ENCODE measurements around the gene PLEKHG1.

Gene PLEKHG1

GRCh38 chr6:150634964-150635292, 35.2 kb downstream of the PLEKHG1 start:
- no peak for ATAC-seq
- TF ChIP-seq ZNF565 (CRISPR knock-in tag; conservative IDR thresholded peaks at IDR 0.05; ENCODE audit: low read depth), result no peak

GRCh38 chr6:150635906-150636514, 36.3 kb downstream of the PLEKHG1 start:
- TF ChIP-seq ARNTL (CRISPR knock-in tag; IDR thresholded peaks at IDR 0.05; ENCODE audit: borderline replicate concordance, low read depth) (no peak), GLIS3 (CRISPR knock-in tag; IDR thresholded peaks at IDR 0.05) (no peak), ZNF565 (CRISPR knock-in tag; conservative IDR thresholded peaks at IDR 0.05; ENCODE audit: low read depth) (no peak), TCF4 (CRISPR knock-in tag; IDR thresholded peaks at IDR 0.05; ENCODE audit: borderline replicate concordance) (no peak), OSR1 (CRISPR knock-in tag; IDR thresholded peaks at IDR 0.05) (no peak), CSDC2 (CRISPR knock-in tag; IDR thresholded peaks at IDR 0.05) (no peak)
- no peak for ATAC-seq

DNA sequence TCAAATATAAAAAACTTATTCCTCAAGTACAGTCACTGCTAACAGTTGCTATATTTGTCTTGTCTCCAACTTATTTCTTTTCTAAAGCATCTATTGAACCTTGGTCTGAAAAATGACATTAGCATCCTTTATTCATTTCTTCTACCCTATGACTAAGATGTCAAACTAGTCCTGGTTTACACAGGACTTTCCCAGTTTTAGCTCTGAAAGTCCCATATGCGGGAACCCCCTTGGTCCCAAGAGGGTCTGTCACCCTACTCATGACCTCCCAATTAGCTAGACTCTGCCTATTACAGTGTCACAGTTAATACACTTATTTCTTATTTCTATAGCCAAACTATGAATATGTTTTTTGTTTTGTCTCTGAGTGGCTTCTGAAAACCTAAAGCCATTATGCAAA, 37.1 kb downstream of the PLEKHG1 start:
- TF ChIP-seq ZNF565 (CRISPR knock-in tag; conservative IDR thresholded peaks at IDR 0.05; ENCODE audit: low read depth) (no peak), OSR1 (CRISPR knock-in tag; IDR thresholded peaks at IDR 0.05) (no peak), ARNTL (CRISPR knock-in tag; IDR thresholded peaks at IDR 0.05; ENCODE audit: borderline replicate concordance, low read depth) (no peak), PPARA (CRISPR knock-in tag; IDR thresholded peaks at IDR 0.05; ENCODE audit: borderline replicate concordance) (no peak), TOX (CRISPR knock-in tag; IDR thresholded peaks at IDR 0.05; ENCODE audit: borderline replicate concordance) (no peak), BACH2 (CRISPR knock-in tag; IDR thresholded peaks at IDR 0.05; ENCODE audit: borderline replicate concordance) (no peak), ZC3H10 (CRISPR knock-in tag; IDR thresholded peaks at IDR 0.05) (no peak), SNAI2 (CRISPR knock-in tag; IDR thresholded peaks at IDR 0.05) (no peak), ESRRG (CRISPR knock-in tag; IDR thresholded peaks at IDR 0.05) (no peak), GLIS3 (CRISPR knock-in tag; IDR thresholded peaks at IDR 0.05) (no peak), RARB (CRISPR knock-in tag; IDR thresholded peaks at IDR 0.05) (no peak), CREB5 (CRISPR knock-in tag; IDR thresholded peaks at IDR 0.05; ENCODE audit: low read depth) (no peak), TSHZ2 (CRISPR knock-in tag; IDR thresholded peaks at IDR 0.05) (no peak), ZNF70 (CRISPR knock-in tag; IDR thresholded peaks at IDR 0.05) (no peak), TCF4 (CRISPR knock-in tag; IDR thresholded peaks at IDR 0.05; ENCODE audit: borderline replicate concordance) (no peak), ZFP30 (CRISPR knock-in tag; IDR thresholded peaks at IDR 0.05) (no peak), ZNF8 (CRISPR knock-in tag; IDR thresholded peaks at IDR 0.05) (no peak)
- TF ChIP-seq, protein P1, sequence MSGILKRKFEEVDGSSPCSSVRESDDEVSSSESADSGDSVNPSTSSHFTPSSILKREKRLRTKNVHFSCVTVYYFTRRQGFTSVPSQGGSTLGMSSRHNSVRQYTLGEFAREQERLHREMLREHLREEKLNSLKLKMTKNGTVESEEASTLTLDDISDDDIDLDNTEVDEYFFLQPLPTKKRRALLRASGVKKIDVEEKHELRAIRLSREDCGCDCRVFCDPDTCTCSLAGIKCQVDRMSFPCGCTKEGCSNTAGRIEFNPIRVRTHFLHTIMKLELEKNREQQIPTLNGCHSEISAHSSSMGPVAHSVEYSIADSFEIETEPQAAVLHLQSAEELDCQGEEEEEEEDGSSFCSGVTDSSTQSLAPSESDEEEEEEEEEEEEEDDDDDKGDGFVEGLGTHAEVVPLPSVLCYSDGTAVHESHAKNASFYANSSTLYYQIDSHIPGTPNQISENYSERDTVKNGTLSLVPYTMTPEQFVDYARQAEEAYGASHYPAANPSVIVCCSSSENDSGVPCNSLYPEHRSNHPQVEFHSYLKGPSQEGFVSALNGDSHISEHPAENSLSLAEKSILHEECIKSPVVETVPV (CRISPR knock-in tag; IDR thresholded peaks at IDR 0.05), result no peak
- TF ChIP-seq, protein P2, sequence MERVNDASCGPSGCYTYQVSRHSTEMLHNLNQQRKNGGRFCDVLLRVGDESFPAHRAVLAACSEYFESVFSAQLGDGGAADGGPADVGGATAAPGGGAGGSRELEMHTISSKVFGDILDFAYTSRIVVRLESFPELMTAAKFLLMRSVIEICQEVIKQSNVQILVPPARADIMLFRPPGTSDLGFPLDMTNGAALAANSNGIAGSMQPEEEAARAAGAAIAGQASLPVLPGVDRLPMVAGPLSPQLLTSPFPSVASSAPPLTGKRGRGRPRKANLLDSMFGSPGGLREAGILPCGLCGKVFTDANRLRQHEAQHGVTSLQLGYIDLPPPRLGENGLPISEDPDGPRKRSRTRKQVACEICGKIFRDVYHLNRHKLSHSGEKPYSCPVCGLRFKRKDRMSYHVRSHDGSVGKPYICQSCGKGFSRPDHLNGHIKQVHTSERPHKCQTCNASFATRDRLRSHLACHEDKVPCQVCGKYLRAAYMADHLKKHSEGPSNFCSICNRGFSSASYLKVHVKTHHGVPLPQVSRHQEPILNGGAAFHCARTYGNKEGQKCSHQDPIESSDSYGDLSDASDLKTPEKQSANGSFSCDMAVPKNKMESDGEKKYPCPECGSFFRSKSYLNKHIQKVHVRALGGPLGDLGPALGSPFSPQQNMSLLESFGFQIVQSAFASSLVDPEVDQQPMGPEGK (CRISPR knock-in tag; IDR thresholded peaks at IDR 0.05; ENCODE audit: borderline replicate concordance), result no peak
- TF ChIP-seq, protein P3, sequence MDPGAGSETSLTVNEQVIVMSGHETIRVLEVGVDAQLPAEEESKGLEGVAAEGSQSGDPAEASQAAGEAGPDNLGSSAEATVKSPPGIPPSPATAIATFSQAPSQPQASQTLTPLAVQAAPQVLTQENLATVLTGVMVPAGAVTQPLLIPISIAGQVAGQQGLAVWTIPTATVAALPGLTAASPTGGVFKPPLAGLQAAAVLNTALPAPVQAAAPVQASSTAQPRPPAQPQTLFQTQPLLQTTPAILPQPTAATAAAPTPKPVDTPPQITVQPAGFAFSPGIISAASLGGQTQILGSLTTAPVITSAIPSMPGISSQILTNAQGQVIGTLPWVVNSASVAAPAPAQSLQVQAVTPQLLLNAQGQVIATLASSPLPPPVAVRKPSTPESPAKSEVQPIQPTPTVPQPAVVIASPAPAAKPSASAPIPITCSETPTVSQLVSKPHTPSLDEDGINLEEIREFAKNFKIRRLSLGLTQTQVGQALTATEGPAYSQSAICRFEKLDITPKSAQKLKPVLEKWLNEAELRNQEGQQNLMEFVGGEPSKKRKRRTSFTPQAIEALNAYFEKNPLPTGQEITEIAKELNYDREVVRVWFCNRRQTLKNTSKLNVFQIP (CRISPR knock-in tag; IDR thresholded peaks at IDR 0.05; ENCODE audit: borderline replicate concordance, low read depth), result no peak
- ATAC-seq, result no peak
